Gastrocnemius medialis (tissue), 4 donors: ENCODE data around the gene TMEM229A.

ENCODE experiments used
- CTCF ChIP-seq, 5 experiments: fragments of 450-650 bp in 3 of 5; fragments of 200-600 bp in 2 of 5; sonication (generic) in 2 of 5; IDR thresholded peaks in 4 of 5; conservative IDR thresholded peaks in 1 of 5; 1 replicate in 4 of 5; 2 replicates in 1 of 5; pipeline ENCODE4 v1.5.1; 2016 to 2019; ENCODE audit warnings: antibody characterized with exemption in 5 of 5, mild to moderate bottlenecking in 3 of 5, moderate library complexity in 3 of 5
- POLR2A ChIP-seq, 2 donors: fragments of 450-650 bp; IDR thresholded peaks; one replicate each; pipeline ENCODE4 v1.6.1; 2017; ENCODE audit warnings: antibody characterized with exemption in 2 of 2, mild to moderate bottlenecking in 2 of 2, moderate library complexity in 2 of 2

GRCh38 chr7:124013306-124013705 lies 19.6 kb downstream of the TMEM229A start:
- TF ChIP-seq CTCF (IDR thresholded peaks at IDR 0.05 in 4 of 5, conservative IDR thresholded peaks at IDR 0.05 in 1 of 5) (no peak), POLR2A (IDR thresholded peaks at IDR 0.05) (no peak)
